Embryonic facial prominence (tissue), 1 donor: Measurements from ENCODE around the gene TFPI2.

Experiments
- DNase-seq: peaks from one replicate; pipeline ENCODE4 v3.0.0-alpha.2; 2016; ENCODE audit errors: extremely low spot score

TFPI2 gene

DNA sequence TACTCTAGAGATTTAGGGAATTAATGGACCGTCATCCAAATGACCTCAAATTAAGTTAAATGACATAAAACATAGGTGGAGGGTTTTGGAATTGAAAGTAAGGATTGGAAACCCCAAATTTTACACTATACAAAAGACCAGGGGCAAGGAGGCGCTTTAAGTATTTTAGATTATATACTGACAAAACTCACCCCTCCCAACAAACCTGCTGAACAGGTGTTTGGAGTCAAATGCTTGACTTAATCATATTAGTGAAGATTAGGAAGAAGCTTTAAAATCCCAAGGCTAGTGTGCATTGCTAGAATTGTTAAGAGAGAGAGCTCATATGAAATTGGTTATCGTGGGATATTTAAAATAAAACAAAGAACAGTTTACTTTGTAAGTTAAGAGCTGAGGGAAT lies 15.7 kb upstream of the TFPI2 start, which contains the start of gene GNGT1:
TSS of gene GNGT1 (plus strand) at position 301 of the 400 bp plus-strand sequence. CDS start 180 bp downstream, outside the sequence.
- no peak for DNase-seq

DNA sequence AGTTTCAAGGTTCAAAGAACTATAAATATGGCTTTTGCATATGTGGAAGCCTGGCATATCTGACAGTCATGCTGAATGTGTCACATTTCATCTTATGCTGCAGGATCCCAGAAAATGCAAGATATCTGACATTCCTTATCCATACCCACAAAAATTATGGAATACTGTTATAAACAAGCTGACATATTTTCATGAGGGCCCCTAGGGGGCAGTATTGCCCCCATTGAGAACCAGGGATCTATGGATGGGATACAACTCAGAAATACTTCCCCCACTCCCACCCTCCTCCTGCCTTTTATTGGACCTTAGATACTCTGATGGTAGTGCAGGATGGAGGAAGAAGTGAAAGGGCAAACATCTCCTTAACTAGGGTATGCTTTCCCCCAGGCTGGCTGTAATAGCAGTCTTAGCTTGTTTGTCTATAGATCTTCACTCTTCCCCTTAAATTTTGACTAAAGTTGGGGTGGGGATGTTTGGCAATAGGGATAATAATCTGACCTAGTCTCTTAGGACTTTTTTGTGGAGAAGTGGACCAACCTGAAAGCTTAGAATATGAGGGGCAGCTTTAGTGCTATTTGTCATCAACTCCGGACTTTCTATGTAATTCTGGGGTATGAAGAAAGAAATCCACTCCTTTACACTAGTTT lies 12.3 kb upstream of the TFPI2 start:
- no peak for DNase-seq

DNA sequence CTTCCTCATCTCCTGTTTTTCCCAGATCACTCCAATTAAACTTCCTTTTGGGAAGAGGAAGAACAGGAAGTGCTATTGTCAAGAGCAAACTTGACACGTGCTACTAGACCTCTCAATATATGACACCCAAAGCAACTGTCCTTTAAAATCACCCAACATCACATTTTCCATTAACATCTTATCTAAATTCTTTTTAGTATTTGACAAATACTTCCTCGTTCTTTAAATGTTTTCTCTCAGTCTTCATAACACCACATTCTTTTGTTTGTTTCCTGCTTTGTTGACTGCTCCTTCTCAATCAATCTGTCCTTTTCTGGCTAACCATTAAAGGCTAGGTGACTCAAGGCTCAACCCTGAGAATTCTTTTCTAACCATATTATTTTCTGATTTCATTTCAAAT lies 7.1 kb upstream of the TFPI2 start:
- DNase-seq, result no peak

- DNase-seq, result no peak
Measured at GRCh38 chr7:93895859-93896600, 5.5 kb upstream of the TFPI2 start.

DNA sequence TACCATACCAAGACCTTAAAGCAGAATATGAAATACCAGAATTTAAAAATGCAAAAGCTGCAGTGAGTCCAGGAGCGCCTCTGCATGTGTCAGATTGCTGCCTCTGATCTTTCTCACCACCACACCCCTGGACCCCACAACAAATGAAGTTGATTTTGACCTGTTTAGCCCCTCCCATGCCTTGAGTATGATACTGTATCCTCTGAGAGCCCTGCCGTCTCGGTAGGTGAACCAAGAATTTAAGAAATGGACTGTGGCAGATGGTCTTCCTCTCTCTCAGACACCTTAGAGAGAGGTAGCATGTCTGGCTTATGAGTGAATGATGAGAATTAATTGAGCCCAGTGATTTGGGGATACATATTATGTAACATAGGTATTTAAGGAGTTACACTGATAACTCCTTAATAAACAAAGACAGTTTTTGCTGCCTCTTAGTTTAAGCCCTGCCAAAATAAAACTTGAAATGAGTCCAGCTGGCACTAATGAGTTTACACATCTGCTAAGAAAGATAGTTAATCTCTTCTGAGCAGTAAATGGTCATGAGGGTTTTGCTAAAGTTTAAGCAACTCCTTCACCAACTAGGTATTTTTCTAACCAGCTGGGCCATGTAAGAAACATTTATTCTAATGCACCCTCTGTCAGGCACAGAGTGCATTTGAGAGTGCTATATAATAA lies 4.5 kb upstream of the TFPI2 start:
- no peak for DNase-seq

DNA sequence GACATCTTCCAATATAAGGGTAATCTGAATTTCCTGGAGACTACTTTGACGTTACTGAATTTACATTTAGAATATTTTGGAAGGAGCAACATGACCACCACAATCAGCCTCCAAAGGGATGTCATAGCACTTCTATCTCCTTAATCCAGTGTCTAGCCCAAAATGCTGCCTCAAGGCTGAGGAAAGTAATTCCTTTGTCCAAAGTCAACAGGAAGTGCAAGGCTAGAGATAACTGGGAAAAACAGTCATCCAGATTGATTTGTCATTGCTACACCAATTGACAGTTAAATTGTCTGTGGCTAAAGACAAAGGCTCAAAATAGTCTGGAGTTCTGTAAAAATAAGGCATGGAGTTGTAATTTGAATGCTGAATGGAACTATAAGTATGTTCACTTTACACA lies 3.9 kb upstream of the TFPI2 start:
- DNase-seq, result no peak

DNA sequence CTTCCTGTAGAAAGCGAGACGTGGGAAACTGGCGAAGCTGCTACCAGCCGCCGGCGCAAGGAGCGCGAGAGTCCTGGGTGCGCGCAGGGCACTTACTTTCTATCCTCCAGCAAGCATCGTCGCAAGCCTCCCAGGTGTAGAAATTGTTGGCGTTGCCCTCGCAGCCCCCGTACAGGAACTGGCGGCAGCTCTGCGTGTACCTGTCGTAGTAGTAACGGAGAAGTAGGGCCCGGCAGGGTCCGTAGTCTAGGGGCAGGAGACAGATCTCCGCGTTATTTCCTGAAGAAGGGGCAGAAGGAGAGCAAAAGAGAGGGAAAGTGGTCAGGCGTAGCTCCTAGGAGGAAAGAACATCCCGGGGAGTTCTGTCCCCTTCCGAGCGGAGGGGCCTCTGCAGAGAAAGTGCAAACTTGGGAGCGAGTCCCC lies 501 bp downstream of the TFPI2 start:
- no peak for DNase-seq

- no peak for DNase-seq
Measured at GRCh38 chr7:93889261-93889660, 1.3 kb downstream of the TFPI2 start.

- no peak for DNase-seq
Measured at GRCh38 chr7:93884541-93884940, 6.0 kb downstream of the TFPI2 start.

DNA sequence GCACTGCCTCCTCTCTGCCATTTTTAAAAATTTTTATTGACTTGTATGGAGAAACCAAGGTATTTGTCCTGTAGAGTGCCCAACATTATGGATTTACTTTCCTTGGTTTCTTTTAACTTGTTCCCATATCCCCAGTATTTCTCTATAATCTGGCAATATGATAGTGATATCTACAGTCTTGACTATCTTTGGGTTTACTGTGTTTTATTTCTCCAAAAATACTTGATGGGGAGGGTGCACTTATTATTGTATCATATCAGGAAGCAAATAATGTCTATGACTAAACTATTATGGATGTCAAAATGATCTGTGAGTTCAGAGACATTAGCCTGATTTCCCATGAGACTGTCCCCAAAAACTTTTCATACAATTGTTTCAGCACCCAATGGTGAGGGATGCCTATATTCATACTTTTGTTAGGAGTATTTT lies 6.6 kb downstream of the TFPI2 start:
- DNase-seq, result no peak

GRCh38 chr7:93883078-93883916 lies 7.3 kb downstream of the TFPI2 start:
- no peak for DNase-seq

DNA sequence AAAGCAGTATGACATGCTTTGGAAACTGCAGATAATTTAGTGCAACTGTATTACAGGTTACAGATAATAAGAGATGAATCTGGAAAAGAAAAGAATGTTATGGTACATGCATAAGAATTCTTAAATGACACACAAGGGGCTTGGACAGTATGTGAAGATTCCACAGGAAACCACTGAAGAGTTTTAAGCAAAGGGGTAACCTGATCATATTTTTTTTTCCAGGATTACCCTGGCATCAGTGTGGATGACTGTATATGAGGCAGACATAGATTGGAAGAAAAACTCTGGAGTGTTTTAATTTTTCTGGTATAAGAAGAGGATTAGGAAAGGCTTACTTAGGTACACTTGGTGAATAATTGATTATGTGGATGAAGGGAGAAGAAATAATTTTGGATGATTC lies 8.1 kb downstream of the TFPI2 start:
- DNase-seq, result no peak

DNA sequence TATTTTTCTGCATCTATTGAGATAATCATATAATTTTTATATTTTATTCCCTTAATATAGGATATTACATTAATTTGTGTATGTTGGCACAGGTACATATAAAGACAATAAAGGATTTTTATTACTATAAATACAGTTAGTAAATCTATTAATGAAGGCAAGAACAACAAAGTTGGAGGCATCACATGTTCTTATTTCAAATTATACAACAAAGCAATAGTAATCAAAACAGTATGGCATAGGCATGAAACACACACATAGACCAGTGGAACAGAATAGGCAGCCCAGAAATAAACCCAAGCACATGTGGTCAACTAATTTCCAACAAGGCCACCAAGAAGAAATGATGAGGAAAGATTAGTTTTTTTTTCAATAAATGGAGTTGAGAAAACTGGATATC lies 11.2 kb downstream of the TFPI2 start:
- no peak for DNase-seq

DNA sequence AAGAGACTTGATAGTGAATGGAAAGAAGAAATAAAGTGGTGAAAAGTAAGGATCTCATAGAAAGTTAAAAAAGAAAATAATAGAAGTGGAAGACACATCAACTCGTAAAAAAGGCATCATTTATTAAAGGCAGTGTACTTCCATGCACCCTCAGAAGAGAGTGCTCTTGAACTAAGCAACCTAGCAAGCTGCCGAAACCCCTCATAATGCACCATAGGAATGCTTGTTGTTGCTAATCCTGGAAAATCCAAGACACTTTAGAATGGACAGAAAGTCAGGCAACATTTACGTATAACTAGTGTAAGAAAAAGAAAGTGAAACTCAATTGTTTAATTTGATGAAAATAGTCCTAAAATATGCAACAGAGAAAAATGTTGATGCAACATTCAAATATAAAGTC lies 12.8 kb downstream of the TFPI2 start:
- no peak for DNase-seq

DNA sequence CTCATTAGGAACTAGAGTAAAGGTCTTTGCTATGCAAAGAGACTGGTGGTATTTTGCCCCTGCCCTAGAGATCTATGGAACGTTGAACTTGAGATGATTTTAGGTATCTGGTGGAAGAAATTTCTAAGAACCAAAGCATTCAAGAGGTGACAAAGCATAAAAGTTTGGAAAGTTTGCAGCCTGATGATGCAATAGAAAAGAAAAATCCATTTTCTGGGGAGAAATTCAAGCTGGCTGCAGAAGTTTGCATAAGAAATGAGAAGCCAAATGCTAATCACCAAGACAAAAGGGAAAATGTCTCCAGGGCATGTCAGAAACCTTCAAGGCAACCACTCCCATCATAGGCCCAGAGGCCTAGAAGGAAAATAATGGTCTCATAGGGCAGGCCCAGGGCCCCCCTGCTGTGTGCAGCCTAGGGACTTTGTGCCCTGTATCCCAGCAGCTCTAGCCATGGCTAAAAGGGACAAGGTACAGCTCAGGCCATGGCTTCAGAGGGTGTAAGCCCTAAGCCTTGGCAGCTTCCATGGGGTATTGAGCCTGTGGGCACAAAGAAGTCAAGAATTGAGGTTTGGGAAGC lies 16.5 kb downstream of the TFPI2 start:
- no peak for DNase-seq

- DNase-seq, result no peak
Measured at GRCh38 chr7:93866886-93867285, 23.7 kb downstream of the TFPI2 start.

DNA sequence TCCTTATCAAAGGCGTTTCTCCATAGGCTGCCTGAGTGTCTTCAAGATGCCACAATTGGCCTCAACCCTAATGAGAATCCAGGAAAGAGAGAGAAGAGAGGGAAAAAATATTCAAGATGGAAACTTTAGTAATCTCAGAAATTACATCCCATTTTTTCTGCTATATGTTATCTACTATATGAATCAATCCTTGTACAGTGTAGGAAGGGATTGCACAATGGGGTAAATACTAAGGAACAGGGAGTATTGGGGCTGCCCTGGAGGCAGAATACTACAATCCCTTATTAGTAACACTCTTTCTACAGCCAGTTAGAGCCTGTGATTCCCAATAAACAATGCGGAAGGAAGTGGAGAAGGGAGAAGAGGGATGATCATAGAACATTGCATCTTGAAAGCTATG lies 27.9 kb downstream of the TFPI2 start:
- no peak for DNase-seq

GRCh38 chr7:93861325-93861949 lies 29.1 kb downstream of the TFPI2 start:
- no peak for DNase-seq

GRCh38 chr7:93860261-93860660 lies 30.3 kb downstream of the TFPI2 start:
- DNase-seq, result no peak

GRCh38 chr7:93858857-93859256 lies 31.7 kb downstream of the TFPI2 start:
- no peak for DNase-seq

- DNase-seq, result no peak
Measured at GRCh38 chr7:93856323-93856722, 34.2 kb downstream of the TFPI2 start.
